ENCODE data around the gene UBXN6. TPM values are rescaled to one million over a fixed set of nuclear protein-coding genes. Genes with fewer than 3 reads are reported as not detected.
A peak's percentile ranks its signal among the peaks of the same experiment; 100 is the strongest.

The UBXN6 gene
- total RNA-seq, 4 donors from 2014 or later, result 40.7 to 72.9 (median 50.8) TPM

DNA sequence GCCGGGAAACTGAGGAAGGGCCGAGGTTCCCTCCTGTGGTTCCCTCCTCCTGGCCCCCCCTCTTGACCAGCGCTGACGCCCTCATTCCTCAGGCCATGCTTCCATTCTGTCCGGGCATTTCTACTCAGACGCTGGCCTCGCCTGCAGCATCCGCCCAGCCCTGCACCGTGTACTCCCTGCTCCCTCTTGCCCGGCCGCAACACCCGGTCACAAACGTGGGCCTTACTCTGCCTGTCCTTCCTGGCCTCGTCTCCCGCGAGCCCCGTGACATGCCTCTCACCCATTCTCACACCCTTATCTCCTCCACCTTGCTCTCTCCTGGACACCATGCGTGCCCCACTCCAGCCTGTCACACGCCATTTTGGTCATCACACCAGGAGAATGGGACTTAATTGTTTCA, 25.8 kb upstream of the UBXN6 start:
- no peak for TF ChIP-seq POLR2A (IDR thresholded peaks at IDR 0.05)
- TF ChIP-seq, protein P1, sequence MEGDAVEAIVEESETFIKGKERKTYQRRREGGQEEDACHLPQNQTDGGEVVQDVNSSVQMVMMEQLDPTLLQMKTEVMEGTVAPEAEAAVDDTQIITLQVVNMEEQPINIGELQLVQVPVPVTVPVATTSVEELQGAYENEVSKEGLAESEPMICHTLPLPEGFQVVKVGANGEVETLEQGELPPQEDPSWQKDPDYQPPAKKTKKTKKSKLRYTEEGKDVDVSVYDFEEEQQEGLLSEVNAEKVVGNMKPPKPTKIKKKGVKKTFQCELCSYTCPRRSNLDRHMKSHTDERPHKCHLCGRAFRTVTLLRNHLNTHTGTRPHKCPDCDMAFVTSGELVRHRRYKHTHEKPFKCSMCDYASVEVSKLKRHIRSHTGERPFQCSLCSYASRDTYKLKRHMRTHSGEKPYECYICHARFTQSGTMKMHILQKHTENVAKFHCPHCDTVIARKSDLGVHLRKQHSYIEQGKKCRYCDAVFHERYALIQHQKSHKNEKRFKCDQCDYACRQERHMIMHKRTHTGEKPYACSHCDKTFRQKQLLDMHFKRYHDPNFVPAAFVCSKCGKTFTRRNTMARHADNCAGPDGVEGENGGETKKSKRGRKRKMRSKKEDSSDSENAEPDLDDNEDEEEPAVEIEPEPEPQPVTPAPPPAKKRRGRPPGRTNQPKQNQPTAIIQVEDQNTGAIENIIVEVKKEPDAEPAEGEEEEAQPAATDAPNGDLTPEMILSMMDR (IDR thresholded peaks at IDR 0.05), result no peak
- no peak overlapping the region for H3K27ac ChIP-seq
- WGBS, 2 donors, result 88 to 91% methylated on average over 17 to 19 of the region's 19 CpGs
- no peaks in the 10 kb centered on the region for H3K27me3 ChIP-seq
- H3K9me3 ChIP-seq, result no peaks in the 10 kb centered on the region
- no peaks in the 10 kb centered on the region for H3K4me1 ChIP-seq
- DNase-seq, result no peak
- no peak overlapping the region for H3K4me3 ChIP-seq
- intact Hi-C loops (cut with DNase I), result no loop called here
- peaks cover 3 to 82% (median 6%) of the 10 kb centered on the region in 3 donors for H3K36me3 ChIP-seq

DNA sequence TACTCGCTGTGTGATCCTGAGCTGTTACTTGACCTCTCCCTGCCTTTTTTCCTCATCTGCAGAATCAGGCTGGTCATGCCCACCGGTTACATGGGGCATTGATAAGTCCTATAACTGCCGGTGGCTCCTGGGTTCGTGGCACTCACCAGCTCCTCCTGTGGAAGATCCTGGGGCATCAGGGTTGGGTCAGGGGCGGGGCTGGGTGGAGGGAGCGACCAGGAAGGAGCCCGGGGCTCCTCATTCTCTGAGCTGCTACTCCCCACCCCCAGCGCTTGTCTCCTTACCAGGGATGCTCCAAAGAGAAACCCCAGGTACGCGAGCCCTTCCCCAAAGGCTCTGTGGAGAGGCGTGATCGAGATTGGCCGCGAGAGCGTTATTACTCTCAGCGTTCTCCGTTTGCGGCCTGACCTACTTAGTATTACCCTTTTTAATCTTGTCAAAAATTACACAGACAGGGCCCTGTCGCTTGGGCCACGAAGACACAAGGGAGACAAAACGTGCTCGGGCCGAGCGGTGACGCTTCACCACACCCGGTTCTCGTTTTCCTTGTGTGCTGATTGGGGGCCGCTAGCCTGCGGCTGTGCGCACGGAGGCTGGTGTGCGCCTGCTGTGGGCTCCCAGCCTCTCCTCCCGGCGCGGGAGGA, 25.2 kb upstream of the UBXN6 start:
- Histone ChIP-seq H3K36me3 (peaks cover 3 to 82% (median 8%) of the 10 kb centered on the region in 3 donors), H3K4me3 (no peak overlapping the region), H3K4me1 (no peaks in the 10 kb centered on the region), H3K27me3 (no peaks in the 10 kb centered on the region), H3K27ac (no peak overlapping the region), H3K9me3 (no peaks in the 10 kb centered on the region)
- TF ChIP-seq POLR2A (IDR thresholded peaks at IDR 0.05), result no peak
- TF ChIP-seq, protein P1 (IDR thresholded peaks at IDR 0.05), result no peak
- intact Hi-C loops (cut with DNase I), result no loop called here
- DNase-seq, result no peak
- WGBS, 2 donors, result 90 to 92% methylated on average over 25 to 28 of the region's 35 CpGs

DNA sequence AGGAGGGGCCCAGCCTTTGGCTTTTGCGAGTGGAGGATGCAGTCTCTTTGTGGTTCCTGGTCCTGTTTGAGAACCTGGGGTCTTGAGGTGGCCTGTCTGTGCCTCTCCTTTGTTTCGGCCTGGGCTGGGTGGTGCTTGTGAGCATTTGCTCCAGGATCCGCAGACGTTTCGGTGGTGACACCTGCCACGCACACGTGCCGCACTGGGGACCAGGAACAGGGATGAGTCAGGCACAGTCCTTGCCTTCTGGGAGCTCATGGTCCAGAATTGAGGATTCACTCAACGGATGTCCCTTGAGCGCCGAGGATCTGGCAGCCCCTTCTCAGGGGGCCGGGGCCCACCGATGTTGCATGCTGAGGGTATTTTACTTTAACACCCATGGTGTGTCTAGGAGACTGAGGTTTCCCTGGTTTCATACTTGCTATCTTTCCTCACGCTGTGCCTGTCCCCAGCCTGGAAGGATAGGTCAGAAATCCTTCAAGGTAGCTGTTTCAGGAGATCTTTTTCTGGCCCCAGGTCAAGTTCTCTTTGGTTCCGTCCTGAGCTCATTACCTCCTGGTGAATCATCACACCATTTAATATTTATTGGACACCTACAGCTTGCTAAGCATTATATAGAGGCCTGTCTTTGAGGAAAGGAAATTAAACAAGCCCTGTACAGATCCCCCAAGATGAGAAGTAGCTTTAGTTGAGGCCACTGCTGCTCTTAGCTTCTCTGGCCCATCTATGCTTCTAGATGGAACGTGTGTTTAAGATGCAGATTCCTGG, 19.6 kb upstream of the UBXN6 start:
- TF ChIP-seq, protein P1 (IDR thresholded peaks at IDR 0.05), result no peak
- no peak for TF ChIP-seq POLR2A (IDR thresholded peaks at IDR 0.05)
- H3K27me3 ChIP-seq, result no peaks in the 10 kb centered on the region
- peaks cover 19 to 29% (median 21%) of the 10 kb centered on the region in 3 donors for H3K4me1 ChIP-seq
- 80 to 85% methylated on average over 7 to 14 of the region's 16 CpGs for WGBS, 2 donors
- no peaks in the 10 kb centered on the region for H3K9me3 ChIP-seq
- H3K27ac ChIP-seq, result no peak overlapping the region
- H3K4me3 ChIP-seq, result no peak overlapping the region
- H3K36me3 ChIP-seq, result peaks cover 15 to 67% (median 15%) of the 10 kb centered on the region in 3 donors
- no peak for DNase-seq
- intact Hi-C loops (cut with DNase I), result no loop called here

DNA sequence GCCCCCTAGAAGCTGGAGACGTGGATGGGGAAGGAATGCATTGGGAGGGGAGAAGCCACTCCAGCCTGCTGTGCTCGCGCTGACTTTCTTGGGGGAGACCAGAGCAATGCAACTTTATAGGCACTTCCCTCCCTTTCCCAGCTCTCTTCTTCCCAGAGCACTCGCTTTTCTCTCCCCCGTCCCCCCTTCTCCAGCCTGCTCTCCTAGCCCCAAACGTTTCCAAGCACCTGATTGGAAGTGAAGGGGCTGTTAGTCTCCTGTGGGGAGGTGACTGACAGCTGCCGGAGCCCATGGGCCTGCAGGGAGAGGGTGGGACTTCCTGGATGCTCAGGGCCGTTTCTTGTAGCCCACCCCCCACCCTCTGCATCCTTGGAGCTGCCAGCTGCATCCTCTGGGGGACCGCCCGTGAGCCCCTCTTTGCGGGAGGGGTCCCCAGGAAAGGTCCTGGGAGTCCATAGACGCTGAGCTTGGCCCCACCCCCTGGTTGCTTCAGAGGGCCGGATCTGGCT, 17.0 kb upstream of the UBXN6 start:
- H3K4me3 ChIP-seq, result peak overlapping the region in 3 of 4 donors; percentile 1 to 93 (median 88)
- TF ChIP-seq, protein P1 (IDR thresholded peaks at IDR 0.05), result no peak
- TF ChIP-seq POLR2A (IDR thresholded peaks at IDR 0.05), result no peak
- no peaks in the 10 kb centered on the region for H3K27me3 ChIP-seq
- peak overlapping the region in 1 of 4 donors; percentile 17 for H3K27ac ChIP-seq
- H3K9me3 ChIP-seq, result no peaks in the 10 kb centered on the region
- peaks cover 23 to 37% (median 25%) of the 10 kb centered on the region in 3 donors for H3K4me1 ChIP-seq
- WGBS, 2 donors, result 28 to 36% methylated on average over 5 to 6 of the region's 13 CpGs
- no peak for DNase-seq
- intact Hi-C loops (cut with DNase I), result no loop called here
- peaks cover 14 to 46% (median 15%) of the 10 kb centered on the region in 3 donors for H3K36me3 ChIP-seq
